ENCODE measurements around the gene OR6V1.
"Not testable (repeated sequence)": the region's sequence is repeated elsewhere in the genome, so short reads cannot be mapped to it uniquely, and the experiment has no call there.

Gene OR6V1

GRCh38 chr7:143042790-143043271 is 9.3 kb upstream of the OR6V1 start:
- peak; percentile 28 for DNase-seq (ENCODE audit: low spot score)

- no peak for DNase-seq (ENCODE audit: low spot score)
Observed at GRCh38 chr7:143043391-143043790, 8.8 kb upstream of the OR6V1 start.

- peak; percentile 29 for DNase-seq (ENCODE audit: low spot score)
Observed at GRCh38 chr7:143046426-143046851, 5.7 kb upstream of the OR6V1 start.

GRCh38 chr7:143047326-143047725 is 4.8 kb upstream of the OR6V1 start:
- no peak for DNase-seq (ENCODE audit: low spot score)

- peak; percentile 70 for DNase-seq (ENCODE audit: low spot score)
Observed at GRCh38 chr7:143048827-143049226, 3.3 kb upstream of the OR6V1 start.

GRCh38 chr7:143049362-143049761 is 2.8 kb upstream of the OR6V1 start:
- DNase-seq (ENCODE audit: low spot score), result no peak

- no peak for DNase-seq (ENCODE audit: low spot score)
Observed at GRCh38 chr7:143050931-143051330, 1.2 kb upstream of the OR6V1 start.

GRCh38 chr7:143054621-143055020 is 2.5 kb downstream of the OR6V1 start:
- no peak for DNase-seq (ENCODE audit: low spot score)

GRCh38 chr7:143055754-143056153 is 3.6 kb downstream of the OR6V1 start:
- DNase-seq (ENCODE audit: low spot score), result no peak

- no peak for DNase-seq (ENCODE audit: low spot score)
Observed at GRCh38 chr7:143063741-143064140, 11.6 kb downstream of the OR6V1 start.

GRCh38 chr7:143068446-143068845 is 16.3 kb downstream of the OR6V1 start:
- no peak for DNase-seq (ENCODE audit: low spot score)

GRCh38 chr7:143069912-143070500 is 17.9 kb downstream of the OR6V1 start:
- no peak for DNase-seq (ENCODE audit: low spot score)

GRCh38 chr7:143073556-143073955 is 21.4 kb downstream of the OR6V1 start:
- no peak for DNase-seq (ENCODE audit: low spot score)

GRCh38 chr7:143074141-143074540 is 22.0 kb downstream of the OR6V1 start:
- no peak for DNase-seq (ENCODE audit: low spot score)

- DNase-seq (ENCODE audit: low spot score), result no peak
Observed at GRCh38 chr7:143085109-143085508, 33.0 kb downstream of the OR6V1 start.

GRCh38 chr7:143085610-143086009 is 33.5 kb downstream of the OR6V1 start:
- not testable (repeated sequence) for DNase-seq (ENCODE audit: low spot score)

- not testable (repeated sequence) for DNase-seq (ENCODE audit: low spot score)
Observed at GRCh38 chr7:143088549-143089231, 36.5 kb downstream of the OR6V1 start.

GRCh38 chr7:143096146-143096545 is 44.0 kb downstream of the OR6V1 start:
- DNase-seq (ENCODE audit: low spot score), result no peak

- not testable (repeated sequence) for DNase-seq (ENCODE audit: low spot score)
Observed at GRCh38 chr7:143099579-143099978, 47.4 kb downstream of the OR6V1 start.
